Vagina (tissue), 2 donors: ENCODE measurements around the gene DNER.

Experiments used
- CTCF ChIP-seq, 3 experiments: fragments of 450-650 bp in 2 of 3; fragments of 200-600 bp in 1 of 3; sonication (generic) in 1 of 3; IDR thresholded peaks; one replicate each; pipeline ENCODE4 v1.5.1; 2017 to 2019; ENCODE audit warnings: antibody characterized with exemption in 3 of 3, mild to moderate bottlenecking in 2 of 3, moderate library complexity in 2 of 3
- POLR2AphosphoS5 ChIP-seq, 2 donors: sonication (generic); formaldehyde crosslinking; IDR thresholded peaks; one replicate each; pipeline ENCODE4 v1.9.0; 2017; ENCODE audit warnings: antibody characterized with exemption in 2 of 2, mild to moderate bottlenecking in 2 of 2, low read depth in 1 of 2; ENCODE audit not compliant: insufficient read depth in 1 of 2

- TF ChIP-seq CTCF (IDR thresholded peaks at IDR 0.05) (no peak), POLR2AphosphoS5 (IDR thresholded peaks at IDR 0.05; ENCODE audit: insufficient read depth in 1 of 2, low read depth in 1 of 2) (no peak)
Measured at GRCh38 chr2:229715895-229716507, 1.6 kb upstream of the DNER start.
